Cortex of kidney (tissue), 1 donor: ENCODE measurements around the gene SLC7A7.
"Not testable (repeated sequence)": the region's sequence is repeated elsewhere in the genome, so short reads cannot be mapped to it uniquely, and the experiment has no call there.

Source experiments
- DNase-seq: peaks from one replicate; lab custom pipeline; 2025; lab: John Stamatoyannopoulos, UW

SLC7A7 gene

DNA sequence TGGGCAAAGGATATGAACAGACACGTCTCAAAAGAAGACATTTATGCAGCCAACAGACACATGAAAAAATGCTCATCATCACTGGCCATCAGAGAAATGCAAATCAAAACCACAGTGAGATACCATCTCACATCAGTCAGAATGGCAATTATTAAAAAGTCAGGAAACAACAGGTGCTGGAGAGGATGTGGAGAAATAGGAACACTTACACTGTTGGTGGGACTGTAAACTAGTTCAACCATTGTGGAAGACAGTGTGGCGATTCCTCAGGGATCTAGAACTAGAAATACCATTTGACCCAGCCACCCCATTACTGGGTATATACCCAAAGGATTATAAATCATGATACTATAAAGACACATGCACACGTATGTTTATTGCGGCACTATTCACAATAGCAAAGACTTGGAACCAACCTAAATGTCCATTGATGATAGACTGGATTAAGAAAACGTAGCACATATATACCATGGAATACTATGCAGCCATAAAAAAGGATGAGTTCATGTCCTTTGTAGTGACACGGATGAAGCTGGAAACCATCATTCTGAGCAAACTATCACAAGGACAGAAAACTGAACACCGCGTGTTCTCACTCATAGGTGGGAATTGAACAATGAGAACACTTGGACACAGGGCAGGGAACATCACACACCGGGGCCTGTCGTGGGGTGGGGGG, 57.1 kb downstream of the SLC7A7 start:
- DNase-seq = not testable (repeated sequence)

DNA sequence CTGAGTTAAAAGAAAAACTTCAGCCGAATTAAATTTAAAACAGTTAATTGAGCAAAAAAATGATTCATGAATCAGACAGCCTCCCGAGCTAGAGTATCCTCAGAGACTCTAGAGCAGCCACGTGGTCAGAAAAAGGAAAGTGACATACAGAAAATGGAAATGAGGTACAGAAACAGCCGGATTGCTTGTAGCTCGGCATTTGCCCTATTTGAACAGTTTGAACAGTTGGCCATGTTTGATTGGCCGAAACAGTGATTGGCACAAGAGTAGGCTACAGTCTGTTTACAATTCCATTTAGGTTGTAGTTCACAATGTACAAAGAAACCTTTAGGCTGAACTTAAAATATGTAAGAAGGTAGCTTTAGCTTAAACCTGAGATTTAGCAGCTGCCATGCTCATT, 61.6 kb downstream of the SLC7A7 start:
- DNase-seq = no peak

DNA sequence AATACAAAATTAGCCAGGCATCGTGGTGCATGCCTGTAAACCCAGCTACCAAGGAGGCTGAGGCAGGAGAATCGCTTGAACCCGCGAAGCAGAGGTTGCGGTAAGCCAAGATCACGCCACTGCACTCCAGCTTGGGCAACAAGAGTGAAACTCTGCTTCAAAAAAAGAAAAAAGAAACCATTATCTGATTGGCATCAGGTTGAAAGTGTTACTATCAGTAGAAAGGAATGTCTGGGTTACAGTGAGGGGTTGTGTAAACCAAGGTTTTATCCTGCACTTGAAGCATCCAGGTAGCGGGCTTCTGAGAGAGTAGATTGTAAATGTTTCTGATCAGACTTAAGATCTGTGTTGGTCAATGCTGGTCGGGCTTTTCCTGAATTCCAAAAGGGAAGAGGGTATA, 62.8 kb downstream of the SLC7A7 start:
- no peak for DNase-seq

DNA sequence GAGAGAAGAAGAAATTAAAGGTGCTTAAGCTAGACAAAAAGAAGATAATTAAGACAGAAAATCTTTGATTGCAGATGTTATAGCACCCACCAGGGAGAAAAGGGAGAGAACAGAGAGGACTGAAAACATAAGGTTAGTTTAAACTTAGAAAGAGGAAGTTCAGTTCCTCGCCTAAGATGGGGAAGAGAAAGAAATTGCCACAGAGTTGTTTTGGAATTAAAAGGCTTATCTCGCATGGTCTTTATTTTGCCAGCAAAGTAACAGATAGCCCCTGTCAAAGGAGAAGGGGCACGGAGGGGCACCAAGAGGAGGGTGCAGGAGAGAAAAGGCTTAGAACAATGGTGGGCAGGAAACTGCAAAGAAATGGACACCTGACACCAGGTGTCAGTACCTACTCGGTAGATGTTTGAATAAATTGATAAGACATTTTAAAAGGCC, 66.6 kb downstream of the SLC7A7 start:
- no peak for DNase-seq

DNA sequence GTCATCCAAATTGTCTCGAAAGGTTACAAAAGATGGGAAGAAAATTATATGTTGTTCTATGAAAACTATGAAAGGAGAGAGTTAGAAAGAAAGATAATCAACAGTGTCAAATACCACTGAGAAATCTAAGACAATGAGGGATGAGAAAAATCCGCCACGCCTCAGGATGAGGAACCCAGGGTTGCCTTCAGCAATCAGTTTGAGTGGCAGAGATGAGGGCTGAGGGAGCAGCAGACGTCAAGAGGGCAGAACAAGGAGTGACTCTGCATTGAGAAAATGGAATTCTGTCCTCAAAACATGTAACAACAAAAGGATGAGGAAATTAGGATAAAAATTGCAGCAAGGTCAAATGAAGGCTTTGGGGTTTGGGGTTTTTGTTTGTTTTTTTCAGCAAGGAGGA, 67.0 kb downstream of the SLC7A7 start:
- DNase-seq = no peak

DNA sequence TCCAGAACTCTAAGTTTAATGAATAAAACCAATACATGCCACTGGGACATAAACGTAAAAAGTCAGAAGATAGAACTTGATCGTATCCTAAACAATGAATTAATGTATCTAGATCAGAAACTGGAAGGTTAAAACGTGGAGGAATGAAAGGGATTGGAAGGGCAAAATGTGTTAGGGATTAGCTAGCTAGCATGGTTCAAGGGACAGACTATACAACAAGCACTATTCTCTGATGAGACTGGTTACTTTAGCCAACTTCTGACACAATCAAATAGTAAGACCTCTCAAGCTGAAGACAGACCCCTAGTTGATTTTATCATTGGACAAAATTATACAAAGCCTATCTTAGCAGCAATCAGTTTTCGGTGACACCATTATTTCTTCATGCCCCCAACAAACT, 67.5 kb downstream of the SLC7A7 start:
- no peak for DNase-seq

DNA sequence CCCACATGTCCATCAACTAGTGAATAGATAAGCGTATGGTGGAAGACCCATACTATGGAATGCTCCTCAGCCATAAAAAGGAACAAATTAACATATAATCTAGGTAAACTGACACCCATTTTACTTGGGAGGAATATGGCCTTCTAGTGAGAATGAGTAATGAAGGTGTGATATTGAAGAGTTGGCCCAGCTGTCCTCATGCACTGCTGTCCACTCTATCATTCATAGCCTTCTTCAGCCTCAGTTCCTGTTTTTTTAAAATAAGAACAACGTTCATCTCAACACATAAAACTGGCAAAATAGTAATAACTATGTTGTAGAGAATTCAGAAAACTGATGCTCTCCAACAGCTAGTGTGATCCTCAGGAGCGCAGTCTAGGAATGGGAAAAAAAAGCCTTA, 75.2 kb downstream of the SLC7A7 start:
- no peak for DNase-seq

DNA sequence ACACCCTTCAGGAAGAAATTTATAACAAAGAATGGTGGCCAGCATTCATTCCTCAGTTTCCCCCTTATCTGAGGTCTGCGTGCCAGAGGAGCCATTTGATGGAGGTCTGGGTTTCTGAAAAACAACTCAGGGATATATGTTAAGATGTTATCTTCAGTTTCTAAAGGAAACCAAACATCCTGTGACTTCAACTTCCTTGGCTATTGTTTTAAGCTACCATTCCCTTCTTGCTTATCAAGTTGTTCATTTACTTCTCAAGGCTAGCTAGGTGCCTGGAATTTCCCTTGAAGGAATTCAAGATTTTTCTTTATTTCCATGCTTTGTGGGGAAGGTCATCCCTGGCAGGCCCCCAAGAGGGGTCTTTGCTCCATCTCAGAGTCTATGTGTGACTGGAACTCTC, 75.8 kb downstream of the SLC7A7 start:
- DNase-seq = no peak

DNA sequence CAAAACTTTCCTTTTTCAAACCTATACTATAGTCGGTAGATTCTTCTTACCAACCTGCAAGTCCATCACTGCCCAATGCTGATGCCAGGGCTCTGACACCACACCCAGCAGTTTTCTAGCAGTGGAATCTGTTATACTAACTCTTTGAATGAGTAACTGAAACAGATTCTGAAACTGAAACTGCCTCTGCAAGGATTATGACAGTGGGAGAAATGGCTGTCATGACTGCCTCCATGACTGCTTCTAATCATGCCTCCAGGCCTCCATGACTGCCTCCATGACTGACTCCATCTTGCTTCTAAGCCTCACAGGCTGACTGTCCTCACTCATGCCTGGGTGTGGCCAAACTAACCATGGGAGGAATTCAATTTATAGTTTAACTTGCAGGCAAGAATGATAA, 78.2 kb downstream of the SLC7A7 start:
- DNase-seq = no peak

DNA sequence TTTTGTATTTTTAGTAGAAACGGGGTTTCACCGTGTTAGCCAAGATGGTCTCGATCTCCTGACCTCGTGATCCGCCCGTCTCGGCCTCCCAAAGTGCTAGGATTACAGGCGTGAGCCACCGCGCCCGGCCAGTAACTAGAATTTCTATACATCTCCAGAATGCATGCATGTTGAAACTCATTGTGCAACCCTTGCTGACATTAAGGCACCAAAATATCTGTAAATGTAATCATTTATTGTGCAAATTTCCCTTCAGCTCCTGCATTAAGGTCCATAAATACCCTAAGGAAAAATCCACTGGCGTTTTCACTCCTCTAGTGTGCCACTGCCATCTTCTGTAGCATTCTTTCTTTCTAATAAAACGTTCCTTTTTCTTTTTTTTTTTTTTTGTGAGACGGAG, 78.9 kb downstream of the SLC7A7 start:
- not testable (repeated sequence) for DNase-seq

DNA sequence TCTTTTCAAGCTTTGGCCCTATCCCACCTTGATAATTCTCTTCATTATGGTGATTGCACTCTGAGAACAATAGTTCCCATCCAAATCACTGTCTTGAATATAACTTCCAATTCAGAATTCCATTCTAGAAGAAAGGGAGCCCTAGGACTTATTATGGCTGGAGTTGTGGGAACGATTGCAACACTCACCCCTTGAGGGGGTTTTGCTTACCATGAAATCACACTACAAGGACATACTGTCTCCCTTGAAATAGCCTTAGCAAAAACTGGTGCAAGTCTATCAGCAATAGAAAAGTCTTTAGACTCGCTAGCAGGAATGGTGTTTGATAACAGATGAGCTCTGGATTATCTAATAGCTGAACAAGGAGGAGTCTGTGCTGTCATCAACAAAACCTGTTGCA, 80.1 kb downstream of the SLC7A7 start:
- DNase-seq = no peak

DNA sequence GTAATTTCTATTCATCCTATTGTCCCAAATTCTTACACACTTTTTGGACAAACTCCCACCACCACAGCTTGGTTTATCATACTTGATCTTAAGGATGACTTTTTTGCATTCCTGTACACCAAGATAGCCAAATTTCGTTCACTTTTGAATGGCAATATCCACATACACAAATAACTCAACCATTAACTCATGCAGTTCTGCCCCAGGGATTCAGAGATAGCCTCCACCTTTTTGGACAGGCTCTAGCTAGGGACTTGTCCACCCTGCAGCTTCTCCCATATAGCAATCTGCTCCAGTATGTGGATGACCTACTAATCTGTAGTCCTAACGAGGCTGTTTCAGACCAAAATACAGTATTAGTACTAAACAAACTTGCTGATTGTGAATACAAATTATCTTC, 81.4 kb downstream of the SLC7A7 start:
- no peak for DNase-seq

DNA sequence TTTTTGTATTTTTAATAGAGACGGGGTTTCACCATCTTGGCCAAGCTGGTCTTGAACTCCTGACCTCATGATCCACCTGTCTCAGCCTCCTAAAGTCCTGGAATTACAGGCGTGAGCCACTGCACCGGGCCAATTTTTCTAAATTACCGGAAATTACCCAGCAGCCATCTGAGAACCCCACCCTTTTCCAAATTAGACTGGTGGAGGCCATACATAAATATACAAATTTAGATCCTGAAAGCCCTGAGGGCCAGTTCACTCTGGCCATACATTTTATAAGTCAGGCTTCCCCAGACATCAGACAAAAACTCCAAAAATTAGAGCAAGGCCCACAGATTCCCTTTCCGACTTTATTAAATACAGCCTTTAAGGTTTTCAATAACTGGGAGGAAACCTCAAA, 83.2 kb downstream of the SLC7A7 start:
- not testable (repeated sequence) for DNase-seq

DNA sequence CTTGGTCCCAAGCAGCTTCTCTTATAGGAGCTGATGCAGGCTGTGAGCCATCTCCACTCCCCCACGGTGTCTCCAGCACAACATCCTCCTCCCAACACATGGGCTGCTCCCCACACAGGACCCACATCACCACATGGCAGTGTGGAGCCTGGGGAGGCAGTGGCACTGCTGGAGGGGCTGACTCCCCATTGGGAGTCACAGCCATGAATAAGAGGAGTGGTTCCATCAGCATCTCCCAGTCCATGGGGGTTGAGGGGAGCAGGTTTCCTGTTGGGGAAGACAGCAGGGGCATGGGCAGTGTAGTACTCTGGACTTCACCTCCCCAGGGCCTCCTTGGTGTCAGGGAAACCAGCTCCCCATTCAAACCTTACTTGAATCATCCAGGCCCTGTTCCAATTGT, 89.2 kb downstream of the SLC7A7 start:
- DNase-seq = no peak

DNA sequence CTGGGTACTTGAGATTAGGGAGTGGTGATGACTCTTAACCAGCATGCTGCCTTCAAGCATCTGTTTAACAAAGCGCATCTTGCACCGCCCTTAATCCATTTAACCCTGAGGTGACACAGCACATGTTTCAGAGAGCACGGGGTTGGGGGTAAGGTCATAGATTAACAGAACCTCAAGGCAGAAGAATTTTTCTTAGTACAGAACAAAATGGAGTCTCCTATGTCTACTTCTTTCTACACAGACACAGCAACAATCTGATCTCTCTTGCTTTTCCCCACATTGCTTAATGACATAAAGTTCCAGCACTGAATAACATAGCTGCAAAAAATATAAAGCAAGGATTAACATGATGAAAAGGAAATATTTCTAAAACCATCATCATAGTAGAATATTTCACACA, 89.9 kb downstream of the SLC7A7 start:
- DNase-seq = not testable (repeated sequence)

DNA sequence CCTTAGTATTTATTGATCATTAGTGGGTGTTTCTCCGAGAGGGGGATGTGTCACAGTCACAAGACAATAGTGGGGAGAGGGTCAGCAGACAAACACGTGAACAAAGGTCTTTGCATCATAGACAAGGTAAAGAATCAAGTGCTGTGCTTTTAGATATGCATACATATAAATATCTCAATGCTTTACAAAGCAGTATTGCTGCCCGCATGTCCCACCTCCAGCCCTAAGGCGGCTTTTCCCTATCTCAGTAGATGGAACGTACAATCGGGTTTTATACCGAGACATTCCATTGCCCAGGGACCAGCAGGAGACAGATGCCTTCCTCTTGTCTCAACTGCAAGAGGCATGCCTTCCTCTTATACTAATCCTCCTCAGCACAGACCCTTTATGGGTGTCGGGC, 90.4 kb downstream of the SLC7A7 start:
- DNase-seq = not testable (repeated sequence)

DNA sequence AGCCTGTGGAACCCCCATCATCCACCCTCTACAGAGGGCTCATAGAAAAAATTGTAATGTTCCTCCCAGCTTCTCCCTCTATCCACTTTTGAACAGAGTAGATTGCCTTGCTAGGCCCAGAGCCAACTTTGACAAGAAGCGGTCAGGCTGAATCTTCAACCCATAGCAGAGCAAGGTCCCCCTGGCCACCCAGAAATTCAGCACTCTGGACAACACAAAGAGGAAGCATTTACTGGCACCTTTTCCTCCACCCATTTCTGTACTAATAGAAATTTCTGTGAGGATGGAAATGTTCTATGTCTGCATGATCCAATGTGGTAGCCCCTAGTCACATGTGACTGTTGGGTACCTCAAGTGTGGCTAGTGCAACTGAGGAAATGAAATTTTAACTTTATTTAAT, 91.4 kb downstream of the SLC7A7 start:
- no peak for DNase-seq
